Ovary (tissue), 1 donor: ENCODE measurements around the gene RCSD1.

Experiments
- EP300 ChIP-seq: sonication (generic); formaldehyde crosslinking; IDR thresholded peaks from one replicate; pipeline ENCODE4 v1.6.1; 2017; ENCODE audit warnings: antibody characterized with exemption
- POLR2A ChIP-seq: fragments of 450-650 bp; IDR thresholded peaks from one replicate; pipeline ENCODE4 v1.6.1; 2017; ENCODE audit warnings: antibody characterized with exemption, mild to moderate bottlenecking, moderate library complexity

DNA sequence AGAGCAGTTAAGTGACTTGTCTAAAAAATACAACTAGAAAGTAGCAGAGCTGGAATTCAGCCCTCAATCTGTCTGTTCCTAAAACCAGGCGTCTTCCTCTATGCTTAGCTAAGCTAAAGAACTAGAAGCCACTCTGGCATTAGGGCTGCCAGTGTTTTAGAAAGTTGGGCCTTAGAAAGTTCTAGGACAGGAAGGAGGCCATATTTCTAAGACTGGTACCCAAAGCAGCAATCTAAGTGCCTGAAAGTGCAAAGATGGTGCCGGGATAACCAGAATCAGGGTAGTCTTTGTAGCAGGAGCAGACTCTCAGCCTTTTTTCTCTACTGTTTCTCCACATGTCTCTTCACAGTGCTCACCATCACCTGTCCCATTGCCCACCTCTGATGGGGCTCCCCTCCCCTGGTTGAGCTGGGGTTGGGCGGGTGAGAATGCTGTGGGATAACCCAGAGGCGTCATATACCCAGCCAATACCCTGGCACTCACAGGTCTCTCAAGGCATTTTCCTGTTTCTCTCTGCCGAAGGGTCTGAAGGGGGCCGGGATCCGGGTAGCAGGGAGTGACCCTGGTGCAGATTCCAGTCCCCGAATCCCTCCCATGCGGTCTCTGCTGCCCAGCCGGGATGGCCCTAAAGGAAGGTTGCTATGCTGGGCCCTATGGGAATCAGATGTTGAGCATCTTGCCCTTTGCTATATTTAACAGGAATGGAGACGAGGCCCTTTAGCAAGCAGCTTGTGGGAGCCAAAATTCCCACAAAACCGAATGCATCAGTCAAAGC, 1.1 kb upstream of the RCSD1 start:
- TF ChIP-seq POLR2A: no peak
- no peak for TF ChIP-seq EP300
